ENCODE results near the gene RPL10. TPM values are rescaled to one million over a fixed set of nuclear protein-coding genes. Genes with fewer than 3 reads are reported as not detected.

Gene RPL10
- total RNA-seq, 1 experiment from 2014 or later = 2,110 TPM

GRCh38 chrX:154404625-154405192, 6.5 kb downstream of the RPL10 start:
- H4K5ac ChIP-seq (ENCODE audit: insufficient read length, low read depth, low read length) = no peak overlapping the region
- H3K36me3 Mint-ChIP-seq (ENCODE audit: insufficient read depth in 1 of 3, low read depth in 3 of 3) = peaks cover 18 to 37% (median 26%) of the 10 kb centered on the region in 3 experiments
- no peak overlapping the region for H3K4me3 Mint-ChIP-seq
- H3K4ac ChIP-seq (ENCODE audit: low read depth, low read length) = no peak overlapping the region
- no peak overlapping the region for H2BK15ac ChIP-seq (ENCODE audit: low read depth, low read length)
- H3K4me1 Mint-ChIP-seq = peaks cover 9 to 16% of the 10 kb centered on the region in 2 experiments
- peaks cover 19% of the 10 kb centered on the region for H3K9me3 ChIP-seq (ENCODE audit: control insufficient read depth, low read depth, low read length)
- H4K20me1 ChIP-seq (ENCODE audit: control insufficient read depth, insufficient read depth, insufficient read length) = no peaks in the 10 kb centered on the region
- no peaks in the 10 kb centered on the region for H3K27me3 ChIP-seq (ENCODE audit: insufficient read depth, low read length)
- DNase-seq = no peak
- no peaks in the 10 kb centered on the region for H3K79me1 ChIP-seq (ENCODE audit: insufficient read depth, low read depth, low read length, poor library complexity, severe bottlenecking)
- H3K9me3 Mint-ChIP-seq = peaks cover 74 to 76% of the 10 kb centered on the region in 2 experiments
- no CpG with 5 or more reads among the region's 16 CpGs for WGBS (ENCODE audit: extremely low coverage, insufficient read length, low lambda C conversion rate)
- no peaks in the 10 kb centered on the region for H3K27me3 Mint-ChIP-seq (ENCODE audit: low read depth)
- no peak overlapping the region for H2BK20ac ChIP-seq (ENCODE audit: low read depth, low read length, poor library complexity, severe bottlenecking)
- no peak overlapping the region for H4K8ac ChIP-seq (replicated peaks; ENCODE audit: insufficient read length, low read depth, low read length)
- H2BK120ac ChIP-seq (ENCODE audit: low read depth, low read length, poor library complexity, severe bottlenecking) = no peak overlapping the region
- H3K4me2 ChIP-seq (ENCODE audit: insufficient read depth, insufficient read length, low read length) = no peak overlapping the region
- no peaks in the 10 kb centered on the region for H3K79me2 ChIP-seq (ENCODE audit: insufficient read depth, low read length)
- no peak for TF ChIP-seq CTCF (conservative IDR thresholded peaks at IDR 0.05)
- H3K14ac ChIP-seq (ENCODE audit: insufficient read depth, low read length) = no peak overlapping the region
- H3K56ac ChIP-seq (ENCODE audit: insufficient read length, low read depth, low read length) = no peak overlapping the region
- no peak overlapping the region for H2BK12ac ChIP-seq (ENCODE audit: insufficient read length, low read depth, low read length)
- H3K23ac ChIP-seq (ENCODE audit: insufficient read length, low read depth, low read length) = no peak overlapping the region
- H3T11ph ChIP-seq (ENCODE audit: low read length) = no peak overlapping the region
- H3K27ac ChIP-seq (ENCODE audit: insufficient read length, low read depth, low read length) = no peak overlapping the region
- no peak overlapping the region for H3K27ac Mint-ChIP-seq
- H2BK5ac ChIP-seq (ENCODE audit: insufficient read length, low read length) = no peak overlapping the region
- H3K18ac ChIP-seq (ENCODE audit: insufficient read length, low read depth, low read length) = no peak overlapping the region
- H3K23me2 ChIP-seq (ENCODE audit: insufficient read length, low read depth, low read length, poor library complexity, severe bottlenecking) = no peaks in the 10 kb centered on the region
- H2AFZ ChIP-seq (ENCODE audit: low read length) = no peak overlapping the region
- H3K4me1 ChIP-seq (ENCODE audit: insufficient read depth, low read length) = no peaks in the 10 kb centered on the region
- H4K91ac ChIP-seq (ENCODE audit: insufficient read length, low read depth, low read length) = no peak overlapping the region
- no peak overlapping the region for H3K9ac ChIP-seq (ENCODE audit: extremely low read depth, insufficient read length, low read length)
- no peak overlapping the region for H2AK5ac ChIP-seq (ENCODE audit: insufficient read length, low read length)
